OCI-LY1 (cell line): ENCODE measurements around the gene DPP7.

Experiments
- H2AFZ ChIP-seq: fragments of 200-600 bp; sonication (generic), shearing (Covaris generic); 2 replicates; pipeline ENCODE4 v1.6.0; 2014; ENCODE audit warnings: antibody characterized with exemption, mild to moderate bottlenecking, low read length
- H3F3A ChIP-seq: fragments of 200-600 bp; sonication (generic), shearing (Covaris generic); 2 replicates; pipeline ENCODE4 v1.6.0; 2014; ENCODE audit warnings: mild to moderate bottlenecking, antibody characterized with exemption, low read length, moderate library complexity; ENCODE audit not compliant: insufficient read depth
- H3K27ac ChIP-seq: fragments of 200-600 bp; sonication (generic); 2 replicates; pipeline ENCODE4 v1.5.1; 2014; ENCODE audit warnings: low read length, mixed run types, mild to moderate bottlenecking, low read depth; ENCODE audit not compliant: poor library complexity, severe bottlenecking
- H3K27me3 ChIP-seq: fragments of 200-600 bp; sonication (generic); 2 replicates; pipeline ENCODE4 v1.6.0; 2014; ENCODE audit warnings: antibody characterized with exemption, mild to moderate bottlenecking, low read length, moderate library complexity; ENCODE audit not compliant: insufficient read depth
- H3K36me3 ChIP-seq: fragments of 200-600 bp; sonication (generic); 2 replicates; pipeline ENCODE4 v1.6.1; 2014; ENCODE audit warnings: mild to moderate bottlenecking, antibody characterized with exemption, low read length, moderate library complexity, mixed read lengths; ENCODE audit not compliant: insufficient read depth
- H3K4me1 ChIP-seq: fragments of 200-600 bp; sonication (generic); 2 replicates; pipeline ENCODE4 v1.5.1; 2014; ENCODE audit warnings: mild to moderate bottlenecking, low read length, moderate library complexity; ENCODE audit not compliant: insufficient read depth, severe bottlenecking
- H3K4me2 ChIP-seq: fragments of 200-600 bp; sonication (generic), shearing (Covaris generic); 2 replicates; pipeline ENCODE4 v1.6.1; 2014; ENCODE audit warnings: low read length
- H3K4me3 ChIP-seq: fragments of 200-600 bp; sonication (generic); 2 replicates; pipeline ENCODE4 v1.5.1; 2014; ENCODE audit warnings: low read length, low read depth, mild to moderate bottlenecking, mixed read lengths; ENCODE audit not compliant: poor library complexity, severe bottlenecking
- H3K79me2 ChIP-seq: fragments of 200-600 bp; shearing (Covaris generic); 2 replicates; pipeline ENCODE4 v1.6.1; 2016; ENCODE audit warnings: mixed run types, low read length, mixed read lengths; ENCODE audit not compliant: insufficient read depth
- H3K9ac ChIP-seq: fragments of 200-600 bp; sonication (generic), shearing (Covaris generic); 2 replicates; pipeline ENCODE4 v1.6.1; 2014; ENCODE audit warnings: mild to moderate bottlenecking, low read length, mixed read lengths
- H3K9me2 ChIP-seq: fragments of 200-600 bp; sonication (generic), shearing (Covaris generic); 2 replicates; pipeline ENCODE4 v1.6.1; 2014; ENCODE audit warnings: low read depth, mild to moderate bottlenecking, low read length, mixed read lengths
- H3K9me3 ChIP-seq: fragments of 200-600 bp; shearing (Covaris generic); 2 replicates; pipeline ENCODE4 v1.6.1; 2014; ENCODE audit warnings: low read length, mixed read lengths
- H4K20me1 ChIP-seq: fragments of 200-600 bp; sonication (generic), shearing (Covaris generic); 2 replicates; pipeline ENCODE4 v1.6.0; 2016; ENCODE audit warnings: mild to moderate bottlenecking, low read length; ENCODE audit not compliant: insufficient read depth
- EZH2 ChIP-seq: fragments of 200-600 bp; sonication (generic), shearing (Covaris generic); IDR thresholded peaks from 2 replicates; pipeline ENCODE4 v1.8.0; 2017; ENCODE audit warnings: borderline replicate concordance, mixed run types, mild to moderate bottlenecking, antibody characterized with exemption, low read length, moderate library complexity, mixed read lengths
- TF ChIP-seq, protein P1 (sequence below): fragments of 200-600 bp; sonication (generic), shearing (Covaris generic); IDR thresholded peaks from 2 replicates; pipeline ENCODE4 v1.5.1; 2017; ENCODE audit warnings: mild to moderate bottlenecking, antibody characterized with exemption, low read length, moderate library complexity, mixed read lengths

DPP7 gene

DNA sequence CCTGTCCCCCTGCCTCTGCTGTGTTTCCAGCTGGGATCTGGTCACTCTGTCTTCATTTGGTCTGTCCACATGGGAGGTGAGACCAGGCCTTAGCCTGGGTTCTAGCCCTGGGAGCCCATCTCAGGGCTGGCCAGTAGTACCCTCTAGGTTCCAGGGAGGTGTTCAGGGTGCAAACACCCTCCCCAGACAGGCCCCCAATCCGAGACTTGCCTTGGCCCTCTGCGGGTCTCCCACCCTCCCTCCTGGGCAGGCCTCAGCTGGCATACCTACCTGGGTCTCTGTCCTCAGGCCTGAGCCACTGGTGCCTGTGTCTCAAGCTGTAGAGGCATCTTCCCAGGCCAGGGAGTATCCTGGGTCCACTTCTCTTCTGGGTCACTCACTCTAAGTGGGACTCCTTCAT lies 43.3 kb downstream of the DPP7 start:
- H3K27ac ChIP-seq = peak overlapping the region; percentile 67
- no peak overlapping the region for H2AFZ ChIP-seq

DNA sequence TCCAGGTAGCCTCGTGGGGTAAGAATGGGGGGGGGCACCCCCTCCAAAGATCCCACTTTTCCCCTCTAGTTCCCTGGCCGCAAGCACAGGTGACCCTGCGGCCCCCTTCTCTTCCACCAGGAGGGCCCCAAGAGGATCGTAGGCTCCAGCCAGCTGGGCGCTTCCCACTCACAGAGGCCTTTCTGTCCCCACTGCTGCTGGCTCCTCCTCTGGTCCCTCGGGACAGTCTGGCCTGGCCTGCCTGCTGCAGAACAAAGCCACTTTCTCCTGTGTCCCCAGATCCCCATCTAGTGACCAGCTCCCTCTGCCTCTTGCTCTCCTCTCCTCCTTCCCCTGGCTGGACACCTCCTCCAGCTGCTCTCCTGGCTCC lies 43.6 kb downstream of the DPP7 start:
- peak overlapping the region; percentile 87 for H3K9ac ChIP-seq
- 0 out of 2 replicates have a peak overlapping the region, but pooled peaks have one; percentile 25 for H2AFZ ChIP-seq
- H3K79me2 ChIP-seq = peaks cover 6% of the 10 kb centered on the region; the same call in 1 of the 2 replicates
- TF ChIP-seq, protein P1, sequence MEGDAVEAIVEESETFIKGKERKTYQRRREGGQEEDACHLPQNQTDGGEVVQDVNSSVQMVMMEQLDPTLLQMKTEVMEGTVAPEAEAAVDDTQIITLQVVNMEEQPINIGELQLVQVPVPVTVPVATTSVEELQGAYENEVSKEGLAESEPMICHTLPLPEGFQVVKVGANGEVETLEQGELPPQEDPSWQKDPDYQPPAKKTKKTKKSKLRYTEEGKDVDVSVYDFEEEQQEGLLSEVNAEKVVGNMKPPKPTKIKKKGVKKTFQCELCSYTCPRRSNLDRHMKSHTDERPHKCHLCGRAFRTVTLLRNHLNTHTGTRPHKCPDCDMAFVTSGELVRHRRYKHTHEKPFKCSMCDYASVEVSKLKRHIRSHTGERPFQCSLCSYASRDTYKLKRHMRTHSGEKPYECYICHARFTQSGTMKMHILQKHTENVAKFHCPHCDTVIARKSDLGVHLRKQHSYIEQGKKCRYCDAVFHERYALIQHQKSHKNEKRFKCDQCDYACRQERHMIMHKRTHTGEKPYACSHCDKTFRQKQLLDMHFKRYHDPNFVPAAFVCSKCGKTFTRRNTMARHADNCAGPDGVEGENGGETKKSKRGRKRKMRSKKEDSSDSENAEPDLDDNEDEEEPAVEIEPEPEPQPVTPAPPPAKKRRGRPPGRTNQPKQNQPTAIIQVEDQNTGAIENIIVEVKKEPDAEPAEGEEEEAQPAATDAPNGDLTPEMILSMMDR = no peak
- TF ChIP-seq EZH2 = no peak
- peaks cover 9% of the 10 kb centered on the region; the same call in 1 of the 2 replicates for H3K36me3 ChIP-seq
- peaks cover 39% of the 10 kb centered on the region for H3K4me1 ChIP-seq
- H3K4me2 ChIP-seq = peak overlapping the region; percentile 86
- no peaks in the 10 kb centered on the region for H4K20me1 ChIP-seq
- no peaks in the 10 kb centered on the region for H3K9me2 ChIP-seq
- H3K27me3 ChIP-seq = no peaks in the 10 kb centered on the region
- H3K27ac ChIP-seq = peak overlapping the region; percentile 67
- H3F3A ChIP-seq = no peaks in the 10 kb centered on the region
- peak overlapping the region; percentile 75 for H3K4me3 ChIP-seq
- no peaks in the 10 kb centered on the region for H3K9me3 ChIP-seq

More for the DNA sequence above, 43.3 kb downstream of the DPP7 start:
- Histone ChIP-seq H4K20me1 (no peaks in the 10 kb centered on the region), H3K9me3 (no peaks in the 10 kb centered on the region), H3K27me3 (no peaks in the 10 kb centered on the region), H3K4me1 (peaks cover 39% of the 10 kb centered on the region), H3K36me3 (peaks cover 5% of the 10 kb centered on the region; the same call in 1 of the 2 replicates), H3K4me2 (peak overlapping the region; percentile 86), H3K9me2 (no peaks in the 10 kb centered on the region), H3K4me3 (peak overlapping the region; percentile 75), H3K9ac (peak overlapping the region; percentile 87), H3F3A (no peaks in the 10 kb centered on the region), H3K79me2 (peaks cover 6% of the 10 kb centered on the region; the same call in 1 of the 2 replicates)
- TF ChIP-seq, protein P1 = no peak
- TF ChIP-seq EZH2 = no peak

DNA sequence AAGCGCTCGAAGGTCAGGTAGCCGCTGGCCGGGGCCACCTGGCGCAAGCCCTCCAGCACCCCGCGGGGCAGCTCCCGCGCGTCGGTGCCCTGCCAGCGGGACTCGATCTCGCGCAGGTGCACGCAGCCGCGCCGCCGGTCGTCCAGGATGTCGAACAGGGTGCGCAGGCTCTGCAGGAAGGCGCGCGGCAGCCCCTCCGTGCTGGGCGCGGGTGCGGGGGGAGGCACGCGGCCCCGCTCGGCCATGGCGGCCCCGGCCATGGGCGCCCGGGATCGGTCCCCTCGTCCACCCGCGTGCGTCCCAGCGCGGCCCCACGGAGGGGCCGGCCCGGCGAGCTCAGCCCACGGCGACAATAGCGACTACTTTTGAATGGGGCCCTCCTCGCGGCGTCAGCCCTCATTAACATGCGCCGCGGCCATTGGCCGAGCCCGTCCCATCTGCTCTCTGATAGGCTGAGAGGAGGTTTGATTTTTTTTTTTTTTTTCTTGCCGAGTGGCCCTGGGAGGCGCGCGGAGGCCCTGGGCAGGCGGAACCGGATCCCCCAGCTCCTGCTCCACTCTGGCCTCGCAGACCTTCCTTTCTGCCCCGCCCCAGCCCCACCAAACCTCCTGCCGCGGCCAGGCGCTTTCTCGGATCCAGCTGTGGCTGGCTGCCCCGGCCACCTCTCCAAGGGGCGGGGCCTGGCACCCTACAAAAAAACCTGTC lies 44.2 kb downstream of the DPP7 start, which contains the start of gene SAPCD2:
SAPCD2 (minus strand) TSS at position 357 of the 705 bp plus-strand sequence; CDS start at position 260, 97 bp downstream.
- Histone ChIP-seq H3K4me1 (peaks cover 37% of the 10 kb centered on the region), H3F3A (no peaks in the 10 kb centered on the region), H3K36me3 (peaks cover 14% of the 10 kb centered on the region; the same call in 1 of the 2 replicates), H3K27me3 (no peaks in the 10 kb centered on the region), H3K9me3 (no peaks in the 10 kb centered on the region), H3K79me2 (peaks cover 6% of the 10 kb centered on the region; the same call in 1 of the 2 replicates), H3K27ac (peak within 1 kb of the TSS; percentile 75), H2AFZ (0 out of 2 replicates have a peak within 1 kb of the TSS, but pooled peaks have one; percentile 25), H3K9ac (peak within 1 kb of the TSS; percentile 87), H3K4me2 (peak within 1 kb of the TSS; percentile 86), H3K4me3 (peak within 1 kb of the TSS; percentile 75), H4K20me1 (no peaks in the 10 kb centered on the region), H3K9me2 (no peaks in the 10 kb centered on the region)
- no peak for TF ChIP-seq EZH2
- TF ChIP-seq, protein P1 = no peak
